HepG2 (cell line): ENCODE data around the gene AP4M1. TPM values are rescaled to one million over a fixed set of nuclear protein-coding genes. Genes with fewer than 3 reads are reported as not detected.

ENCODE experiments used
- ATAC-seq: fragments of 200-7000 bp; cut with Tn5 transposase; 3 replicates; pipeline ENCODE4 v1.9.1; 2020; ENCODE audit warnings: mild to moderate bottlenecking, moderate library complexity
- BruUV-seq: library from RNA; stranded (reverse); fragments of 400-500 nt; replicated peaks from 2 replicates; lab custom pipeline; 2021; lab: Mats Ljungman, UMichigan
- CTCF ChIA-PET: fragments of 300-600 bp; formaldehyde crosslinking; extraction: SDS; loops from one replicate; lab custom pipeline; 2021; ENCODE audit warnings: low total read pairs, inconsistent platforms, low intra/inter-chr PET ratio; lab: Yijun Ruan, JAX
- POLR2A ChIA-PET: fragments of 350-600 bp; sonication (Branson Sonifier 250); formaldehyde crosslinking; loops from one replicate; lab custom pipeline; 2020; ENCODE audit warnings: antibody characterized with exemption, inconsistent platforms; lab: Yijun Ruan, JAX
- DNase-seq: peaks from one replicate; pipeline ENCODE4 v3.0.0-alpha.2; 2015; ENCODE audit warnings: low spot score
- FAIRE-seq: peaks from 3 replicates; lab custom pipeline; 2011; peaks lifted over from hg19 to GRCh38; lab: Jason Lieb, UNC
- H2AFZ ChIP-seq: one replicate; pipeline ENCODE4 v1.6.1; 2011; ENCODE audit warnings: low read length, inconsistent platforms
- H3K27ac ChIP-seq: fragments of 300-600 bp; 3 replicates; pipeline ENCODE4 v1.8.0; 2011; ENCODE audit warnings: mixed run types, mild to moderate bottlenecking, mixed read lengths, low read length, inconsistent platforms; ENCODE audit not compliant: insufficient read depth; ENCODE audit errors: extremely low read length
- H3K27me3 ChIP-seq, 2 experiments: fragments of 200-600 bp in 1 of 2; 2 replicates in 1 of 2; 3 replicates in 1 of 2; pipeline versions ENCODE4 v1.6.0 to v1.8.0; 2011; ENCODE audit warnings: low read length in 2 of 2, mild to moderate bottlenecking in 2 of 2, moderate library complexity in 2 of 2, inconsistent platforms in 1 of 2; ENCODE audit not compliant: insufficient read depth in 2 of 2, control insufficient read depth in 1 of 2
- H3K36me3 ChIP-seq, 2 experiments: fragments of 200-600 bp in 1 of 2; replicated peaks in 1 of 2; 2 replicates in 1 of 2; 3 replicates in 1 of 2; pipeline versions ENCODE4 v1.5.1 to v1.8.0; 2011; ENCODE audit warnings: low read length in 2 of 2, inconsistent platforms in 1 of 2; ENCODE audit not compliant: insufficient read depth in 2 of 2, control insufficient read depth in 1 of 2
- H3K4me1 ChIP-seq: 2 replicates; pipeline ENCODE4 v1.5.1; 2012; ENCODE audit warnings: low read length, inconsistent platforms; ENCODE audit not compliant: insufficient read depth
- H3K4me2 ChIP-seq: 2 replicates; pipeline ENCODE4 v1.6.0; 2011; ENCODE audit warnings: low read depth, low read length, inconsistent platforms
- H3K4me3 ChIP-seq, 3 experiments: fragments of 200-600 bp in 1 of 3; sonication (generic), shearing (Covaris generic) in 1 of 3; replicated peaks in 1 of 3; 2 replicates each; pipeline ENCODE4 v1.5.1; 2011 to 2016; ENCODE audit warnings: low read length in 3 of 3, inconsistent platforms in 2 of 3, low read depth in 2 of 3, mild to moderate bottlenecking in 2 of 3, control low read depth in 1 of 3, mixed read lengths in 1 of 3; ENCODE audit not compliant: insufficient read depth in 1 of 3
- H3K79me2 ChIP-seq: one replicate; pipeline ENCODE4 v1.6.1; 2011; ENCODE audit warnings: low read length, inconsistent platforms; ENCODE audit not compliant: insufficient read depth
- H3K9ac ChIP-seq: 2 replicates; pipeline ENCODE4 v1.6.0; 2011; ENCODE audit warnings: mild to moderate bottlenecking, low read depth, low read length, inconsistent platforms; ENCODE audit not compliant: insufficient read depth
- H3K9me3 ChIP-seq: 2 replicates; pipeline ENCODE4 v1.5.1; 2012; ENCODE audit warnings: mild to moderate bottlenecking, low read length
- H4K20me1 ChIP-seq: 2 replicates; pipeline ENCODE4 v1.6.0; 2011; ENCODE audit warnings: inconsistent platforms, mild to moderate bottlenecking, low read length, moderate library complexity; ENCODE audit not compliant: insufficient read depth
- KDM5B ChIP-seq: sonication (generic); formaldehyde crosslinking; IDR thresholded peaks from 2 replicates; pipeline ENCODE4 v1.4.0; 2020; ENCODE audit warnings: missing genetic modification reagents, mild to moderate bottlenecking, borderline replicate concordance
- MATR3 ChIP-seq: sonication (generic); formaldehyde crosslinking; IDR thresholded peaks from 2 replicates; pipeline ENCODE4 v1.4.0; 2020; ENCODE audit warnings: missing genetic modification reagents
- NCOA1 ChIP-seq: sonication (generic); formaldehyde crosslinking; IDR thresholded peaks from 2 replicates; pipeline ENCODE4 v1.9.0; 2021; ENCODE audit warnings: missing genetic modification reagents
- RELA ChIP-seq: sonication (generic); formaldehyde crosslinking; IDR thresholded peaks from 2 replicates; pipeline ENCODE4 v1.4.0; 2020; ENCODE audit warnings: missing genetic modification reagents
- ZMYM3 ChIP-seq: sonication (generic); formaldehyde crosslinking; IDR thresholded peaks from 2 replicates; pipeline ENCODE4 v1.5.1; 2020; ENCODE audit warnings: mild to moderate bottlenecking, missing genetic modification reagents
- ZNF142 ChIP-seq: sonication (generic); formaldehyde crosslinking; IDR thresholded peaks from 2 replicates; pipeline ENCODE4 v1.4.0; 2020; ENCODE audit warnings: missing genetic modification reagents
- ZNF549 ChIP-seq: sonication (generic); formaldehyde crosslinking; IDR thresholded peaks from 2 replicates; pipeline ENCODE4 v1.5.0; 2020; ENCODE audit warnings: missing genetic modification reagents
- ZNF782 ChIP-seq: sonication (generic); formaldehyde crosslinking; IDR thresholded peaks from 2 replicates; pipeline ENCODE4 v1.4.0; 2020; ENCODE audit warnings: missing genetic modification reagents, mild to moderate bottlenecking, borderline replicate concordance
- ZNF83 ChIP-seq: sonication (generic); formaldehyde crosslinking; IDR thresholded peaks from 2 replicates; pipeline ENCODE4 v1.4.0; 2020; ENCODE audit warnings: missing genetic modification reagents, mild to moderate bottlenecking, borderline replicate concordance
- WGBS: methylation state at CpG from one replicate; pipeline ENCODE4 v1.1.6; 2017; ENCODE audit warnings: low lambda C conversion rate; 5-methylcytosine and 5-hydroxymethylcytosine counted together
- in situ Hi-C: cut with HindIII; loops from 2 replicates; pipeline ENCODE4 v1.10.0; 2017; ENCODE audit warnings: low pct_unique_long_range_greater_than_20kb; ENCODE audit not compliant: extremely low pct_ligation_motif_present
- intact Hi-C: fragments of 100-400 bp; cut with micrococcal nuclease; formaldehyde crosslinking; loops from one replicate; pipeline ENCODE4 v1.10.0; 2022; ENCODE audit not compliant: unreplicated experiment
- polyA plus RNA-seq, 8 experiments: library from polyadenylated mRNA; depleted of rRNA in 3 of 8; stranded (reverse) in 7 of 8; unstranded in 1 of 8; fragments of >200 nt; fragmentation: Illumina TruSeq in 4 of 8; extraction: Trizol in 4 of 8; gene quantifications; 2 replicates each; pipeline versions ENCODE4 v1.2.1 to v1.2.3, GENCODE V29; 2011 to 2016; ENCODE audit warnings: low read depth in 4 of 8, missing spikeins in 1 of 8, mixed read lengths in 1 of 8; ENCODE audit not compliant: insufficient read depth in 1 of 8
- total RNA-seq, 5 experiments: library from RNA; depleted of rRNA; stranded (reverse); fragments of >200 nt; fragmentation: Illumina TruSeq; extraction: Trizol; gene quantifications; 2 replicates each; pipeline ENCODE4 v1.2.3, GENCODE V29; 2016; ENCODE audit warnings: low read depth in 1 of 5
- TF ChIP-seq, protein P1 (sequence below): sonication (generic); formaldehyde crosslinking; IDR thresholded peaks from 2 replicates; pipeline ENCODE4 v1.4.0; 2020; ENCODE audit warnings: missing genetic modification reagents, borderline replicate concordance

AP4M1 gene
- total and polyA plus RNA-seq, 2 of the 13 experiments (the other 11 are each of a cell fraction or from before 2014, with no cell fraction given), result 6.3 to 9.7 TPM

- Histone ChIP-seq H3K9me3 (no peaks in the 10 kb centered on the region), H3K79me2 (peaks cover 23% of the 10 kb centered on the region), H3K4me1 (peaks cover 22% of the 10 kb centered on the region), H3K27ac (no peak overlapping the region), H3K27me3 (no peaks in the 10 kb centered on the region), H3K36me3 (peaks cover 14 to 28% of the 10 kb centered on the region in 2 experiments), H2AFZ (no peak overlapping the region), H3K9ac (no peak overlapping the region), H3K4me2 (no peak overlapping the region), H4K20me1 (no peaks in the 10 kb centered on the region; the same call in 1 of the 2 replicates), H3K4me3 (no peak overlapping the region)
- DNase-seq (no peak), FAIRE-seq (no peak), ATAC-seq (no peak)
- in situ Hi-C loops (no loop called here), intact Hi-C loops (no loop called here)
- 97% methylated on average over 15 of the region's 17 CpGs for WGBS
- ChIA-PET CTCF (no interaction called here), POLR2A (interaction anchor here (2.9 to 3.5 kb wide), 3 partner anchors 17 to 22 kb away, joined by 21 to 48 read pairs (median 24); partner anchors contain the start of genes CNPY4 and MBLAC1)
- no TSS peak for BruUV-seq
- TF ChIP-seq ZMYM3 (CRISPR knock-in tag) (no peak), MATR3 (CRISPR knock-in tag) (no peak), ZNF83 (CRISPR knock-in tag) (no peak), ZNF782 (CRISPR knock-in tag) (no peak), RELA (CRISPR knock-in tag) (no peak), ZNF142 (CRISPR knock-in tag) (no peak), NCOA1 (CRISPR knock-in tag) (no peak), KDM5B (no peak), ZNF549 (no peak)
- TF ChIP-seq, protein P1, sequence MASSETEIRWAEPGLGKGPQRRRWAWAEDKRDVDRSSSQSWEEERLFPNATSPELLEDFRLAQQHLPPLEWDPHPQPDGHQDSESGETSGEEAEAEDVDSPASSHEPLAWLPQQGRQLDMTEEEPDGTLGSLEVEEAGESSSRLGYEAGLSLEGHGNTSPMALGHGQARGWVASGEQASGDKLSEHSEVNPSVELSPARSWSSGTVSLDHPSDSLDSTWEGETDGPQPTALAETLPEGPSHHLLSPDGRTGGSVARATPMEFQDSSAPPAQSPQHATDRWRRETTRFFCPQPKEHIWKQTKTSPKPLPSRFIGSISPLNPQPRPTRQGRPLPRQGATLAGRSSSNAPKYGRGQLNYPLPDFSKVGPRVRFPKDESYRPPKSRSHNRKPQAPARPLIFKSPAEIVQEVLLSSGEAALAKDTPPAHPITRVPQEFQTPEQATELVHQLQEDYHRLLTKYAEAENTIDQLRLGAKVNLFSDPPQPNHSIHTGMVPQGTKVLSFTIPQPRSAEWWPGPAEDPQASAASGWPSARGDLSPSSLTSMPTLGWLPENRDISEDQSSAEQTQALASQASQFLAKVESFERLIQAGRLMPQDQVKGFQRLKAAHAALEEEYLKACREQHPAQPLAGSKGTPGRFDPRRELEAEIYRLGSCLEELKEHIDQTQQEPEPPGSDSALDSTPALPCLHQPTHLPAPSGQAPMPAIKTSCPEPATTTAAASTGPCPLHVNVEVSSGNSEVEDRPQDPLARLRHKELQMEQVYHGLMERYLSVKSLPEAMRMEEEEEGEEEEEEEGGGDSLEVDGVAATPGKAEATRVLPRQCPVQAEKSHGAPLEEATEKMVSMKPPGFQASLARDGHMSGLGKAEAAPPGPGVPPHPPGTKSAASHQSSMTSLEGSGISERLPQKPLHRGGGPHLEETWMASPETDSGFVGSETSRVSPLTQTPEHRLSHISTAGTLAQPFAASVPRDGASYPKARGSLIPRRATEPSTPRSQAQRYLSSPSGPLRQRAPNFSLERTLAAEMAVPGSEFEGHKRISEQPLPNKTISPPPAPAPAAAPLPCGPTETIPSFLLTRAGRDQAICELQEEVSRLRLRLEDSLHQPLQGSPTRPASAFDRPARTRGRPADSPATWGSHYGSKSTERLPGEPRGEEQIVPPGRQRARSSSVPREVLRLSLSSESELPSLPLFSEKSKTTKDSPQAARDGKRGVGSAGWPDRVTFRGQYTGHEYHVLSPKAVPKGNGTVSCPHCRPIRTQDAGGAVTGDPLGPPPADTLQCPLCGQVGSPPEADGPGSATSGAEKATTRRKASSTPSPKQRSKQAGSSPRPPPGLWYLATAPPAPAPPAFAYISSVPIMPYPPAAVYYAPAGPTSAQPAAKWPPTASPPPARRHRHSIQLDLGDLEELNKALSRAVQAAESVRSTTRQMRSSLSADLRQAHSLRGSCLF, result no peak
Measured at GRCh38 chr7:100102950-100103840, 1.8 kb downstream of the AP4M1 start.
